Superior temporal gyrus (tissue), 1 donor: Measurements from ENCODE around the gene RAB10.
"Not testable (repeated sequence)": the region's sequence is repeated elsewhere in the genome, so short reads cannot be mapped to it uniquely, and the experiment has no call there.

Experiments
- DNase-seq: peaks from one replicate; pipeline ENCODE4 v3.0.0-alpha.2; 2016; ENCODE audit errors: extremely low spot score

RAB10 gene

GRCh38 chr2:26058390-26058789 lies 24.5 kb downstream of the RAB10 start:
- no peak for DNase-seq

- no peak for DNase-seq
Measured at GRCh38 chr2:26059542-26059941, 25.7 kb downstream of the RAB10 start.

GRCh38 chr2:26061539-26061938 lies 27.7 kb downstream of the RAB10 start:
- no peak for DNase-seq

- no peak for DNase-seq
Measured at GRCh38 chr2:26064846-26065245, 31.0 kb downstream of the RAB10 start.

GRCh38 chr2:26067186-26067974 lies 33.5 kb downstream of the RAB10 start:
- no peak for DNase-seq

- no peak for DNase-seq
Measured at GRCh38 chr2:26067980-26068507, 34.2 kb downstream of the RAB10 start.

GRCh38 chr2:26068602-26069298 lies 34.9 kb downstream of the RAB10 start:
- peak; percentile 44 for DNase-seq

- DNase-seq = no peak
Measured at GRCh38 chr2:26070730-26071129, 36.8 kb downstream of the RAB10 start.

GRCh38 chr2:26072925-26073768 lies 39.3 kb downstream of the RAB10 start:
- DNase-seq = peak; percentile 50

GRCh38 chr2:26073830-26074229 lies 39.9 kb downstream of the RAB10 start:
- no peak for DNase-seq

GRCh38 chr2:26074676-26075075 lies 40.8 kb downstream of the RAB10 start:
- DNase-seq = no peak

GRCh38 chr2:26075173-26075572 lies 41.3 kb downstream of the RAB10 start:
- DNase-seq = no peak

- DNase-seq = no peak
Measured at GRCh38 chr2:26076001-26076587, 42.2 kb downstream of the RAB10 start.

- DNase-seq = no peak
Measured at GRCh38 chr2:26077291-26077690, 43.4 kb downstream of the RAB10 start.

- DNase-seq = no peak
Measured at GRCh38 chr2:26078939-26079338, 45.1 kb downstream of the RAB10 start.

- no peak for DNase-seq
Measured at GRCh38 chr2:26080356-26080755, 46.5 kb downstream of the RAB10 start.

- not testable (repeated sequence) for DNase-seq
Measured at GRCh38 chr2:26080925-26081324, 47.0 kb downstream of the RAB10 start.

- DNase-seq = no peak
Measured at GRCh38 chr2:26081556-26081955, 47.7 kb downstream of the RAB10 start.

GRCh38 chr2:26086155-26086637 lies 52.3 kb downstream of the RAB10 start:
- DNase-seq = no peak

- no peak for DNase-seq
Measured at GRCh38 chr2:26086779-26087178, 52.9 kb downstream of the RAB10 start.

- DNase-seq = peak; percentile 86
Measured at GRCh38 chr2:26088038-26088643, 54.3 kb downstream of the RAB10 start.
